ENCODE data around the gene DOC2A. TPM values are rescaled to one million over a fixed set of nuclear protein-coding genes. Genes with fewer than 3 reads are reported as not detected.

Gene DOC2A
- total and polyA plus RNA-seq, 12 donors, result 0.35 to 33.0 (median 3.0) TPM; not detected in 1

DNA sequence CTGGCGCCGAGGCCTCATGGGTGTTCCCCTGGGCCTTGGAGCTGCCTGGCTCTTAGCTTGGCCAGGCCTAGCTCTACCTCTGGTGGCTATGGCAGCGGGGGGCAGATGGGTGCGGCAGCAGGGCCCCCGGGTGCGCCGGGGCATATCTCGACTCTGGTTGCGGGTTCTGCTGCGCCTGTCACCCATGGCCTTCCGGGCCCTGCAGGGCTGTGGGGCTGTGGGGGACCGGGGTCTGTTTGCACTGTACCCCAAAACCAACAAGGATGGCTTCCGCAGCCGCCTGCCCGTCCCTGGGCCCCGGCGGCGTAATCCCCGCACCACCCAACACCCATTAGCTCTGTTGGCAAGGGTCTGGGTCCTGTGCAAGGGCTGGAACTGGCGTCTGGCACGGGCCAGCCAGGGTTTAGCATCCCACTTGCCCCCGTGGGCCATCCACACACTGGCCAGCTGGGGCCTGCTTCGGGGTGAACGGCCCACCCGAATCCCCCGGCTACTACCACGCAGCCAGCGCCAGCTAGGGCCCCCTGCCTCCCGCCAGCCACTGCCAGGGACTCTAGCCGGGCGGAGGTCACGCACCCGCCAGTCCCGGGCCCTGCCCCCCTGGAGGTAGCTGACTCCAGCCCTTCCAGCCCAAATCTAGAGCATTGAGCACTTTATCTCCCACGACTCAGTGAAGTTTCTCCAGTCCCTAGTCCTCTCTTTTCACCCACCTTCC, 23.3 kb downstream of the DOC2A start:
- TF ChIP-seq POLR2A (IDR thresholded peaks at IDR 0.05), result no peak
- TF ChIP-seq, protein P1, sequence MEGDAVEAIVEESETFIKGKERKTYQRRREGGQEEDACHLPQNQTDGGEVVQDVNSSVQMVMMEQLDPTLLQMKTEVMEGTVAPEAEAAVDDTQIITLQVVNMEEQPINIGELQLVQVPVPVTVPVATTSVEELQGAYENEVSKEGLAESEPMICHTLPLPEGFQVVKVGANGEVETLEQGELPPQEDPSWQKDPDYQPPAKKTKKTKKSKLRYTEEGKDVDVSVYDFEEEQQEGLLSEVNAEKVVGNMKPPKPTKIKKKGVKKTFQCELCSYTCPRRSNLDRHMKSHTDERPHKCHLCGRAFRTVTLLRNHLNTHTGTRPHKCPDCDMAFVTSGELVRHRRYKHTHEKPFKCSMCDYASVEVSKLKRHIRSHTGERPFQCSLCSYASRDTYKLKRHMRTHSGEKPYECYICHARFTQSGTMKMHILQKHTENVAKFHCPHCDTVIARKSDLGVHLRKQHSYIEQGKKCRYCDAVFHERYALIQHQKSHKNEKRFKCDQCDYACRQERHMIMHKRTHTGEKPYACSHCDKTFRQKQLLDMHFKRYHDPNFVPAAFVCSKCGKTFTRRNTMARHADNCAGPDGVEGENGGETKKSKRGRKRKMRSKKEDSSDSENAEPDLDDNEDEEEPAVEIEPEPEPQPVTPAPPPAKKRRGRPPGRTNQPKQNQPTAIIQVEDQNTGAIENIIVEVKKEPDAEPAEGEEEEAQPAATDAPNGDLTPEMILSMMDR (IDR thresholded peaks at IDR 0.05), result no peak
- no peaks in the 10 kb centered on the region for H3K27me3 ChIP-seq
- H3K4me3 ChIP-seq, result no peak overlapping the region
- WGBS, 4 donors, result 89 to 95% (median 91%) methylated on average over 1 to 35 of the region's 35 CpGs
- no peaks in the 10 kb centered on the region for H3K9me3 ChIP-seq (replicated peaks in 1 of 3)
- no peak for DNase-seq
- peaks cover 0 to 99% of the 10 kb centered on the region in 2 donors for H3K36me3 ChIP-seq (replicated peaks in 1 of 2)
- no peak overlapping the region for H3K27ac ChIP-seq
- intact Hi-C loops (cut with DNase I), result no loop called here
- H3K4me1 ChIP-seq (replicated peaks in 1 of 2), result no peaks in the 10 kb centered on the region

DNA sequence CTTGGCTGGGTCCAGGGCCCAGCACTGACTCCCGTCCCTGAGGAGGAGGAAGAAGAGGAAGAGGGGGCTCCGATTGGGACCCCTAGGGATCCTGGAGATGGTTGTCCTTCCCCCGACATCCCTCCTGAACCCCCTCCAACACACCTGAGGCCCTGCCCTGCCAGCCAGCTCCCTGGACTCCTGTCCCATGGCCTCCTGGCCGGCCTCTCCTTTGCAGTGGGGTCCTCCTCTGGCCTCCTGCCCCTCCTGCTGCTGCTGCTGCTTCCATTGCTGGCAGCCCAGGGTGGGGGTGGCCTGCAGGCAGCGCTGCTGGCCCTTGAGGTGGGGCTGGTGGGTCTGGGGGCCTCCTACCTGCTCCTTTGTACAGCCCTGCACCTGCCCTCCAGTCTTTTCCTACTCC, 23.9 kb downstream of the DOC2A start:
- Histone ChIP-seq H3K4me1 (replicated peaks in 1 of 2) (no peaks in the 10 kb centered on the region), H3K9me3 (replicated peaks in 1 of 3) (no peaks in the 10 kb centered on the region), H3K27ac (no peak overlapping the region), H3K36me3 (replicated peaks in 1 of 2) (peaks cover 0 to 99% of the 10 kb centered on the region in 2 donors), H3K27me3 (no peaks in the 10 kb centered on the region), H3K4me3 (no peak overlapping the region)
- 87 to 95% (median 93%) methylated on average over 3 to 5 of the region's 5 CpGs for WGBS, 4 donors
- no peak for TF ChIP-seq POLR2A (IDR thresholded peaks at IDR 0.05)
- TF ChIP-seq, protein P1 (IDR thresholded peaks at IDR 0.05), result no peak
- no peak for DNase-seq
- intact Hi-C loops (cut with DNase I), result no loop called here

DNA sequence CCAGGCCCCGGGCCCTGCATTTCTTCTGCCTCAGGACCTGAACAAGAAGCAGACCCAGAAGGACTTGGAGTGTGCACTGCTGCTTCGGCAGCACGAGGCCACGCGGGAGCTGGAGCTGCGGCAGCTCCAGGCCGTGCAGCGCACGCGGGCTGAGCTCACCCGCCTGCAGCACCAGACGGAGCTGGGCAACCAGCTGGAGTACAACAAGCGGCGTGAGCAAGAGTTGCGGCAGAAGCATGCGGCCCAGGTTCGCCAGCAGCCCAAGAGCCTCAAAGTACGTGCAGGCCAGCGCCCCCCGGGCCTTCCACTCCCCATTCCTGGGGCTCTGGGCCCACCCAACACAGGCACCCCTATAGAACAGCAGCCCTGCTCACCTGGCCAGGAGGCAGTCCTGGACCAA, 24.6 kb downstream of the DOC2A start:
- DNase-seq, result no peak
- Histone ChIP-seq H3K27ac (no peak overlapping the region), H3K27me3 (no peaks in the 10 kb centered on the region), H3K4me3 (no peak overlapping the region), H3K9me3 (replicated peaks in 1 of 3) (no peaks in the 10 kb centered on the region), H3K4me1 (replicated peaks in 1 of 2) (no peaks in the 10 kb centered on the region), H3K36me3 (replicated peaks in 1 of 2) (peaks cover 0 to 99% of the 10 kb centered on the region in 2 donors)
- intact Hi-C loops (cut with DNase I), result no loop called here
- no peak for TF ChIP-seq POLR2A (IDR thresholded peaks at IDR 0.05)
- TF ChIP-seq, protein P1 (IDR thresholded peaks at IDR 0.05), result no peak
- WGBS, 4 donors, result 91 to 100% (median 94%) methylated on average over 2 to 20 of the region's 20 CpGs

DNA sequence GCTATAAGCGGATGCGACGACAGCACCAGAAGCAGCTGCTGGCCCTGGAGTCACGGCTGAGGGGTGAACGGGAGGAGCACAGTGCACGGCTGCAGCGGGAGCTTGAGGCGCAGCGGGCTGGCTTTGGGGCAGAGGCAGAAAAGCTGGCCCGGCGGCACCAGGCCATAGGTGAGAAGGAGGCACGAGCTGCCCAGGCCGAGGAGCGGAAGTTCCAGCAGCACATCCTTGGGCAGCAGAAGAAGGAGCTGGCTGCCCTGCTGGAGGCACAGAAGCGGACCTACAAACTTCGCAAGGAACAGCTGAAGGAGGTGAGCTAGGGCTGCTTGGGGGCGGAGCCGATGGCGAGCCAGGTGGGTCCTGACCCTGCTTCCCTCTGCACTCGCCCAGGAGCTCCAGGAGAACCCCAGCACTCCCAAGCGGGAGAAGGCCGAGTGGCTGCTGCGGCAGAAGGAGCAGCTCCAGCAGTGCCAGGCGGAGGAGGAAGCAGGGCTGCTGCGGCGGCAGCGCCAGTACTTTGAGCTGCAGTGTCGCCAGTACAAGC, 25.5 kb downstream of the DOC2A start:
- TF ChIP-seq, protein P1 (IDR thresholded peaks at IDR 0.05), result no peak
- TF ChIP-seq POLR2A (IDR thresholded peaks at IDR 0.05), result no peak
- Histone ChIP-seq H3K27ac (no peak overlapping the region), H3K27me3 (no peaks in the 10 kb centered on the region), H3K9me3 (replicated peaks in 1 of 3) (no peaks in the 10 kb centered on the region), H3K4me3 (no peak overlapping the region), H3K4me1 (replicated peaks in 1 of 2) (peaks cover 0 to 2% of the 10 kb centered on the region in 2 donors), H3K36me3 (replicated peaks in 1 of 2) (peaks cover 0 to 99% of the 10 kb centered on the region in 2 donors)
- 91 to 95% (median 94%) methylated on average over 15 to 28 of the region's 28 CpGs for WGBS, 4 donors
- intact Hi-C loops (cut with DNase I), result no loop called here
- DNase-seq, result no peak

Measured in adrenal gland (tissue), 12 donors.